HG03575 (cell line): ENCODE results near the gene CXCR1.

Source experiments
- ATAC-seq: cut with Tn5 transposase; IDR thresholded peaks from one replicate; pipeline ENCODE4 v1.9.1; 2021; ENCODE audit not compliant: unreplicated experiment, insufficient number of reproducible peaks, low FRiP score; ENCODE audit errors: extremely low read depth

The CXCR1 gene

DNA sequence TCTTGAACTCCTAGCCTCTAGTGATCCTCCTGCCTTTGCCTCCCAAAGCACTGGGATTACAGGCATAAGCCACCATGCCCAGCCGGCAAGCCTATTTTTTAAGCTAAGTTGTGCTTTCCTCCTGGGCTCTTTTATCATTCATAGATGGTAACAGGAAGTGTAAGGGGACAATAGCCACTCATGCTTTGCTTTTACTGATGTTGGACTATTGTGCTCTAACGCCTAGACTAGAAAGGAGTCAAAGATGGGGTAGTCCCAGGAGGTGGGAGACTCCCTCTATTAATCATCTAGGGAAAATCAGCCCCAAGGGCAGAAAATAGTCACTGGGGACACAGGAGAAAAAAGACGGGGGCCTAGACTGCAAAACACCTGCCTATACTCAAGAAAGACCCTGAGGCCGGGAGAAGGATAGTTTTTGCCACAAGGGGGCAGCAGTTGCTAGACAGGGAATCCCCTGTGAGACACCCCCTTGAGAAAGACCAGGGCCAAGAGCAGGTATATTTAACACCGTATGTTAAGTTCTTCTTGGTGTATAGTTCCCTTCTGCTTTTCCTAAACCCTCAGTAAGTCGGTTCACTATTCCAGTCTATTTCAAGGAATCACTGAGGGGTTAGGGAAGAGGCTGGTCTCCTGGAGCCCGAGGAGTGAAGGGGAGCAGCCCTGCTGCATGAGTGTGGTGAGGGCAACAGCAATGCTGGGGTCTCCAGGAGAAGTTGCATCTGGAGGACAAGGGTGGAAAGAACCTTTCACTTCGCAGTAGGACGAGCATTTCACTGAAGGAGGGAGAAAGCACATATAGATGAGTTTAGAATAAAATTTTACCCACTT is 2.1 kb upstream of the CXCR1 start:
- ATAC-seq: no peak

DNA sequence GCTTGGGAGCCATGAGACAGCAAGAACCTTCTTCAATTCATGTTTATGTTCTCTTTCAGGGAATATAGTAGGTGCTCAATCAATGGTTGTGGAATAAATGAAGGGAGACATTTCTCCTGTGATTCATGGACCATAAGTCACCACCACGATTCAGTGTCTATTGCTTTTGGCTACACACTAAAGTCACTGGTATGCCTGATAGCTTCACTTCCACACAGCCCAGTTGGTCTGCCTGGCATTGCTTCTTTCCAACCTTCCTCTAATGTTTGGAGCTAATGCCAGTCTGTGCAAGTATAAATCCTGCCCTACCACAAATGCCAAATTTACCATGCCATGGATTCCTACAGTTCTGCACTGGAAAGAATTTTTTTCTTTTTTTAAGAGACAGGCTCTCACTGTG is 1.3 kb upstream of the CXCR1 start:
- ATAC-seq: no peak

DNA sequence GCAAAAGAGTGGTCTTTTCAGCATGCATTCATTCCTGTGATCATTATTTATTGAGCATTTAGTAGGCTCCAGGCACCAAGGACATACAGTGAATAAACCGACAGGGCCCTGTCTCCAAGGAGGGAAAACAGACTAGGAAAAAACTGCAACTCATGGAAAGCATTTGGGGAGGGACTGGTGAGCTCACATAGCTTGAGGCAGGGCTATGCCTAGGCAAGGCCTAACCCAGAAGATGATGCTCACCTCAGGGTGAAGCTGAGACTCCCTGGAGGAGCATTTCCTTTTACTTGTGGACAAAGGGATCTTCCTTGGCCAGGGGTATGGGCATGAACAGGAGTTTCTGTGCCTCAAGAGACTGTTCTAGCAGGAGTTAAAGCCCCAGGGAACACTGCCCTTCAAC is 3.9 kb downstream of the CXCR1 start:
- ATAC-seq: no peak

DNA sequence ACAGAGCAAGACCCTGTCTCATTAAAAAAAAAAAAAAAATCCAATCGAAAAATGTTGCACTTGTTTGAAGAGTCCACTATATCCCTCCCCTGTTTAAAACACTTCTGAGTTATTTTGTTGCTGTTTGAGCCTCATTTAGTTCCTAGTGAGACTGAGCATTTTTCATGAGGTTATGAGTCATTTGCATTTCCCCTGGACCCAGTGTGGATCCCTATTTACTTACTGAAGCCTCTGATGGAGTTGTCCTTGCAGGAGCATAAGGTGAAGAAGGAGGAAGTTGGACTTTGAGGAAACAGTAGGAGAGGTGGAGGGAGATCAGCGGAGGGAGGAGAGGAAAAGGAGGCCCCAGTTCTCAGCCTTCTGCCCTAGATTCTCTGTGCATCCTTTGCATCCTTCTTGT is 5.1 kb downstream of the CXCR1 start:
- ATAC-seq: no peak

DNA sequence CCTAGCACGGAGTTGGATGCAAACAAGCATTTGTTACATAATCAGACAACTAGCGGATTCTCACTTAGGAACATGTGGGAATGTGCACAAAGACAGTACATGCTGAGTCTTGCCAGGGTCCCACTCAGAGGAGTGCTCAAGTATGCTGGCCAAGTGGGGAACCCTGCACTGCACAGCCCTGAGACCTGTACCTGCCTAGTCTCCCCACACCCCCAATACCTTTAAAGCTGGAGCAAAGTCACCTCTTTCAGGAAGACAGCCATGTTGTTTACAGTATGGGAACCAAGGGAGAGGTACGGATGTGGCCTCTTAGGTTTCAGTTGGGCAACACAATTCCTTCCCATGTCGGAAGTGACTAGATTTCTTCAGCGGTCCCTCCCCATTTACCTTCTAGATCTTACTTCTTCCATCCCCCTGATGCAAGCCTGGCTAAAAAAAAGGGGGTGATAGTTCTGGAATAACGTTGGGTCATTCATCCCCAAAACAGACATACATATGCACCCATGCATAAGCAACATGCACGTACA is 10.7 kb downstream of the CXCR1 start:
- no peak for ATAC-seq

DNA sequence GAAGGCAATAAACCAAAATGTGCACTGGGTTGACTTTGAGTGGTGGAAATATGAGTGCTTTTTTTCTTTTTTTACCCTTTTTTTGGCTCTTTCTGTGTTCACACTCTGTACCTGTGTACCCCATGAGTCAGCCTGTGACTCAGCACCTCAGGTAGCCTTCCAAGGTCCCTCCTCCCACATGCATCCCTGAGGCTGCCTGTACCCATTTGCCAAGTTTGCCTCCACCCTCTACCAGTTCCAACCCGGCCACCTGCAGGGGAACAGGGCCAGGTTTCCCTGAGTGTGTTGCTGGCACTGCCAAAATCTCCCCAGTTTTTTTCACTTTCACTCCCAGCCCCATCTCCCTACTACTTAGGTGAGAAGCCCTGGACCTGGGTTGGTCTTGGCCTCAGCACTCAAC is 14.0 kb downstream of the CXCR1 start:
- ATAC-seq: no peak

DNA sequence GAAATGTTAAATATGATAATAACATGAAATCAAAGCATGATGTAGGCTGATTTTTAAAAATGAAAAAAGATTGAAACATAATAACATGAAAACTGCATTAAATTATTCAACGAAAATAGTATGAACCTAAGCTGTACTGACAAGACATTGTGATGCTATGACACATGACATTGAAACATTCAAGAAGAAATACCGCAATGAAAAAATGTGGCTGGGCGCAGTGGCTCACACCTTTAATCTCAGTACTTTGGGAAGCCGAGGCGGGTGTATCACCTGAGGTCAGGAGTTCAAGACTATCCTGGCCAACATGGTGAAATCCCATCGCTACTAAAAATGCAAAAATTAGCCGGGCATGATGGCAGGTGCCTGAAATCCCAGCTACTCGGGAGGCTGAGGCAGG is 14.6 kb downstream of the CXCR1 start:
- ATAC-seq: no peak

DNA sequence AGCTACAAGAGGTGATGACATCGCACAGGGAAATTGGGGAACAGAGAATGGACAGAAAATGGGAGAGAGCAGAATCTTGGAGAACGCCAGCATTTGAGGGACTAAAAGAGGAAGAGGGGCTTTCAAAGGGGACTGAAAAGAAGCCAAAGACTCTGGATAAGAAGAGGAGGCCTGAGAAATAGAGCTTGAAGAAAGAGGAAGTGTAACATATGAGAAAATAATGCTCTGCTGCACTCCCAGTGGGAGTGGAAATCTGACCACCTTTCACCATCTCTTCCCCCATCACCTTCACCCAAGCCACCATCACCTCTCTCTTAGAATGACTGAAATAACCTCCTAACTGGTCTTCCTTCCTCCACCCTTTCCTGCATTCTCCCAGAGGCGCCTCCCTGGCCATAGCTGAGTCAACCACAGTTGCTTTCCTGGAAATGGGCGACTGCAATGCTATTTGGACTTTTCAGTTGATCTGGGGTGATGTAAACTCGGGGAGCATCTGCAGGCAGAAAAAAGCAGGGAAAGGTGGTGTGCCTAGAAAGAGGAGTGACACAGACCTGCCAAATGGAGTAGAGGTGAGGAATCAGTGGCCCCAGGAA is 16.8 kb downstream of the CXCR1 start:
- ATAC-seq: no peak

DNA sequence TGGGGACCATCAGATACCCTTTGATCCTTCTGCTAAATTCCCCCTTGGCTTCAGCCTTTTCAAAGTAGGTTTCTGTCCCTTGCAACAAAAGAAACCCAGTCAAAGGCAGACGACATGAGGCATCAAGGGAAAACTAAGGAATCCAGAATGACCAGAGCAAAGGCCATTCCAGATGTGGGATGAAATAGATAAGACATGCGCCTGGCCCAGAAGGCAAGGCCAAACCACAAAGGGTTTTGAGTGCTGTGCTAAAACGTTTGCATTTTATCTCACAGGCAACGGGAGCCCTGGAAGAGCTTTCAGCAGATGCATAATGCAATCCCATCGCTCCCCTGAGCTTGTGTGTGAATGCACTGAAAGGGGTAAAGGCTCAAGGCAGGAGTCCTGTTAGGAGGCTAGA is 17.7 kb downstream of the CXCR1 start:
- ATAC-seq: no peak

DNA sequence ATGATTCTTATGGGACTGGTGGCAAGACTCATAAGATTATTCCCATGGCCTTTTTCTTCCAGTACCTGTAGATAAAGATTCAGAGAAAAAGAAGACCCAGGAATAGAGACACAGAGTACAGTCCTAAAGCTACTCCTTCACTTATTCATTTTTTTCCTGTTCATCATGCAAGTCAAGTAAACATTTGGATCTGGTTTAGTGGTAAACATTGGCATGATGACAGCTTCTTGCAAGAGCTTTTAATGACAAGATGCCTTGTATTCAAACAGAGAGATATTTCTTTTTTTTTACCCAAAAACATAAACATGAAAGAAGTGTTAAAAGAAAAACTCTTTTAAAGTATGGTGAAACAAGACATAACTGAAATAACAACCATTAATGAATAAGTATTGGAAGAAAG is 20.7 kb downstream of the CXCR1 start:
- ATAC-seq: no peak

DNA sequence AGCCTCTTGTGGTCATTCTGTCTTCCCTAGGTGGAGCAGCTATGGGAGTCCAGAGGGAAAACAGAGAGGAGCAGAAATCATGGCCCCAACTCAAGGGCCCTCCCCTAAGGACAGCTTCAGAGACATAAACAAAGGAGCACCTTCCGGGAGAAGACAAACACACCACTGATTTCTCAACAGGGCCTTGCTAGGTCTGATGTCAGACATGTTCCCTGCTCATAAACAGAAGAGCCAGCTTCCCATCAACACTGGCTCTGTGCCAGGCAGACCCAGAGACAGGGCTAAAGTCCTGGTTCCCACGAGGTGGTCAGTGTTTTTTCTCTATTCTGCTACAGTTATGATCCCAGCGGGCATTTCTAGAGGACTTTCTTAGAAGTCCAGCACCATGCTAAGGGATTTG is 21.6 kb downstream of the CXCR1 start:
- ATAC-seq: no peak

DNA sequence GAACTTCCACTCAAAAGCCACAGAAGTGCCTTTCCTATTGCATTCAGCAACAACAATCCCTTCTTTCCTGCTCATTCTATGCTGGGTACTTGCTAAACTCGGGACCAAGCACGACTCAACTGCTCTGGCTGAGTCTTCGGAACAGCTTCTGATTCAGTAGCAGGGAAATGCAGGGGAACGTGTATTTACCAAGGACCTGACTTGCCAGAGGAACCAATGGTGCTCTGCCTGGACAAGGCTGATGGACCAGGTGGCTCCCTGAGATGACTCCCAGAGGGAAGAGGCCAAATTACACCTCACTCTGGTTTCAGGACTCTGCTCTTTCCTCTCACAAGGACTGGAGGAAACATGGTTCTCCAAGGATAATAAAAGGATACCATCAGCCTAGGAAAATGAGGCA is 28.7 kb downstream of the CXCR1 start:
- ATAC-seq: no peak

DNA sequence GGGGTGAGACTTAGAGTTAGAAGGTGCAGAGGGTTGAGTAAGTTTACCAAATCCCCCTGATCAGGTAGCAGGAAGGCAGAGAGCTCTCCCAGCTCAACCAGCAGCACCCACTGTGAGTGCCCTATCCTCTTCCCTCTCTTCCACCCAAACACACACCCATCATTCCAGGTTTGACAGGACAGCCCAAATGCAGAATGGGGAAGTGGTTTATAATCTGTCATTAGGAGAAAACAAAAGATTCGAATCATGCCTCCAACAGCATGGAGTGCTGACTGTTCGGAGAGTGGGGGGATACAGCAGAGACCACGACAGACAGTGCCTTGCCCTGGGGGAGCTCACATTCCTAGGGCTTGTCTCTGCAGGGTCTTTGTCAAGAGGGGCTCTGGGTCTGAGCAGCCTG is 29.2 kb downstream of the CXCR1 start:
- ATAC-seq: no peak

DNA sequence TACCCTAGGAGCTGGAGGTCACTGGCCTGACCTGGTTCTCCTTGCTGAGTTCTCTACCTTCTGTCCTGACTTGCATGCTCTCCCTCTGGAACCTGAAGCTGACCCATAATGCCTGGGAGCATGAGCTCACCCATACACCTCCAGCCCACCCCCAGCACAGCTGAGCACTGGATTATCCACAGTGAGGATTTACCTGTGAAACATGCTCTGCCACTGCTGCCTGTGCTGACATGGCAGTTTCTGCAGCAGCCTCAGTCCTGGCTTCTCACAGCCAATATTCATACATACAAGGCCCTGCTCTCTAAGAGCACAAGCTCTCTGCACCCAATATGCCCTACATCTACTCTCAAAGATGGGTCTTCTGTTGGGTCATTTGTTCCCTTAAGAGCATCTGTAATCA is 35.9 kb downstream of the CXCR1 start:
- ATAC-seq: no peak

DNA sequence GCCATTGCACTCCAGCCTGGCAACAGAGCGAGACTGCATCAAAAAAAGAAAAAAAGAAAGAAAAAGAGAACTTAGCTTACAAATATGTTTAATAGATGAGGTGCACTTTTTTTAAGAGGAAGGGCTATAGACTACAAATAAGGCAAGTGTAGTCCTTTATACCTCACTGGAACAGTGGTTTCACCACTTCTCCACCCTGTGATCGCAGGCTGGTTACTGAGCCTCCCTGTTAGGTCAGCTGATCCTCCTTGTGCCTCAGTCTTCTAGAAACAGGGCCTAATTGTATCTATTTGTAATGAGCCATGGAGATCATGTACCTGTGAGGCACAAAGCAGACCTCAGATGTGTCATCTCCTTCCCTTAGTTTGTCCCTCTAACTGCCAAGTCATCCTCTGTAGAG is 36.4 kb downstream of the CXCR1 start:
- no peak for ATAC-seq

DNA sequence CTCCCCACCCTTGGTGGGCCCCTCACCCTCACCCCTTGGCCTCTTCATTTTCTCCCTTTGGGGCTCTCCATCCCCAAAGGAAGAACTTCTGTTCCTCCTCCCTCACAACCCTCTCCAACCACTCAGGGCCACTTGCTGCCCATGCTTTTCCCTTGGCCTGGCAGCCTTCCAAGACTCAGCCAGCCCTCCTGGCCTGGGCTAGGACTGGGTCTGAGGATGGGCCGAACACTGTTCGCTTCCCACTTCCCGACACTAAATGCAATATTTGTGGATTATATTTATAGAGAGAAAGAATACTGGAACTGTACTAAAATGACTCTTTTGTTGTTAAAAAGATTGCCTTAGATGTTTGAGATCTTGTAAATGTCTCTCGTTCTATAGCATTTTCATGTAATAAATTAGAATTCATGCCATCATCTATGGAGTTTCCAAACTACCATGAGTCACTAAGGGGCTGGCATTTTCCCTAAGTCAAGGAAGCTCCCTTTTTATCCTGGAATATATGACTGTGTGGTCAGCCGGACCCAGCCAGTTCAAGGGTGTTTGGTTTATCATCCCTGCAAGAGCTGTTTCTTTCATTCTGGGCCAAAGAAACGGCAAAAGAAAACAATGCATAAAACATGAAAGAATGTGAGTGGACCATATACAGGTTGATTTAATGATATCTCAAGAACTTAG is 37.2 kb downstream of the CXCR1 start:
- no peak for ATAC-seq

DNA sequence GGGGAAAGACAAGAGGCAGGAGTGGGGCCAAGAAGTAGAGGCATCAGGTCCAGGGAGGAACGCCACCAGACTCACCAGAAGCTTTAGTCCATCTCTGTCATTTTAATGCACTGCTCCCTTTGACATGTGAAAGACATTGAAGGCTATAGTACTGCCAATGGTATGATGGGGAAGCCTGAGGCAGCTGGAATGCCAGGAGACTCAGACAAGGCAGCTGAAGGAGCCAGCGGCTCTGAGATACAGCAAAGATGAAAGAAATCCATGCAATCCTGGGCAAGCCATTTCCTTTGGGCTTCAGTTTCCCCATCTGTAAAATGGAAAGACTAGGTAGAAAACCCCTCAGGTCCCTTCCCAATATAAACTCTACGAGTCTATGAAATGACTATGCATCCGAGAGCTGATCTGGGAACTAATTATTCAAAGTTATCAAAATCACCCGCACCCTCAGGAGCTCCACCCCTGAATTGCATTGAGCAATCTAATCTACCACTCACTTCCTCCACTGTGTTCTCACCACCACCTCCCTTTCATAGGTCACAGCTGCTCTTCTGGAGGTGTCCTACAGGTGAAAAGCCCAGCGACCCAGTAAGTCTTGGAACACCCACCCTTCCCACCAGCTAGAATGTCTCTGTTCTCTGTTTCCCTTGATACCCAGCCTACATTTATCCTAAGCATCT is 37.8 kb downstream of the CXCR1 start:
- ATAC-seq: no peak

DNA sequence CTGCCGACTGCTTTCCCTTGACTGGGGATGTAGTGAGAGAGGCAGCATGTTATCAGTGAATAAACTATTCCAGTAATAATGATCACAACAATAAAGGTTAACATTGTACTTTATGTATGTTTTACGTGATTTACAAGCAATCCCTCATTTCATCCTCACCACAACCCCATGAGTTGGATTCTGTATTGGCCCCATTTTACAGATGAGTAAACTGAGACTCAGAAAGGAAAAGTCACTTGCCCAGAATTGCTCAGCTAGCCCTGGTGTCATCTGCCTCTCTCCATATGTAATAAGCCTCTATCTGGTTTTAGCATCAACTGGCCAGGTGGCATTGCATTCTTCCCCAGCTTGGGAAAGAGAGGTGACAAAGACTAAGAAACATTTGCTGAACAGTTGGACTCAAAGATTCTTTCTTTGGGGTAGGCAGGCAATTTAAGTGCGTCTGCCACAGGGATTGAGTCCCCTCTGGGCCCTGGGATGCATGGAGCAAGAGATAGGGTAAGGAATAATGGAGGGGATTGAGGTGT is 38.8 kb downstream of the CXCR1 start:
- no peak for ATAC-seq

DNA sequence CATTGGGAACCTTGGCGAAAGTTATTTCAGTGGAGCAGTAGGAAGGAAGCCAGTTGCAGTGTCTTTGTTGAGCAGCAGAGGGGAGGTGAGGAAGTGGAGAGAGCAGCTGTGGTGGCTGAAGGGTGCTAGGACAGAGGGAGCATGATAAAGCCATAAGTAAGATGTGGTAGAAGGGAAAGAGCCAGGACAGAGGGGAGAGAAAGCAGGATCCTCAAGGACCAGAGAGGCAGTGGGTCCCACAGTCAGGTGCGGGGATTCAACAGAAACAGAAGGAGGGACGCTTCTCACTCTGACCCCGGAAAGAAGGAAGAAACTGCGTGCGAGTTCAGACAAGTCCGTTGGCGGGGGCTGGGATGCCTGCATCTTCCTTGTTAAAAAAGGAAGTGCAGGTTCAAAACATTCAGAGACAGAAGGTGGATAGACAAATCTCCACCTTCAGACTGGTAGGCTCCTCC is 41.1 kb downstream of the CXCR1 start, which contains the start of gene CXCR2:
Gene CXCR2 (plus strand): TSS at position 403 of the 455 bp plus-strand sequence. CDS start 8,774 bp downstream, outside the sequence.
- ATAC-seq: no peak
